Measurements from ENCODE around the gene BATF3.
"Not testable (repeated sequence)": the region's sequence is repeated elsewhere in the genome, so short reads cannot be mapped to it uniquely, and the experiment has no call there.

The BATF3 gene

DNA sequence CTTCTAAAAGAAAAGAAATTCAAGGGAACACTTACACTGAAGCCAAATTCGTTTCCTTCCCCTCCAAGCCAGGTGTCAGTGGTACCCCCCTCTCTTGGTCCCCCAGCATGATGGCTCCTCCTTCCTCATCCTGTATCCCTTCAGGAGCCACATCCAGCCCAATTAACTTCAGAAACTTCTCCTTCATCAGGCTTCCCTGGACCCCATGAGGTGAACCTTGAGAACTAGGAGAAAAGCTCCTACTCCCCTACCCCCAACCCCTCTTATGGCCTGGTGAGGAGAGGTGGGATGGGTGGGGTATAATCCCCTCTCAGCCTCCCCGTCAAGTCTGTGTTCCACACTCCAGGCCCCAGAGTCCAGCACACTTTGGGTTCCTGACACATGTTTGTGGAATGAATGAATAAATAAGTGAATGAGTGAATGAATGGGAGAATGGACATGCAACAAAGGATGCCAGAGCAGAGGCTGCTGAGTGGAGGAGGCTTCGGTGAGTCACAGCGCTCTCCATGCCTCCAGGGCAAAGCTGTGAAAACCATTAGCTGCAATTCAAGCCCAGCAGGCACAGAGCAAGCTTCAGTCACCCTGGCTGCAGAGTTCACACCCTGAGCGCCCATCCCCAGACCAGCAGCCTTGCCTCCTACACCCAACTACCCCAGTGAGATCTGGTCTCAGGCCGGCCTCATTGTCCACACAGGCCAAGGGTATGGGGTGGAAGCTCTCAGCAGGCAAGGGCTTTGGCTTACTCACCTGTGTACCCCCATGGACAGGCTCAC is 43.8 kb downstream of the BATF3 start:
- DNase-seq: no peak

DNA sequence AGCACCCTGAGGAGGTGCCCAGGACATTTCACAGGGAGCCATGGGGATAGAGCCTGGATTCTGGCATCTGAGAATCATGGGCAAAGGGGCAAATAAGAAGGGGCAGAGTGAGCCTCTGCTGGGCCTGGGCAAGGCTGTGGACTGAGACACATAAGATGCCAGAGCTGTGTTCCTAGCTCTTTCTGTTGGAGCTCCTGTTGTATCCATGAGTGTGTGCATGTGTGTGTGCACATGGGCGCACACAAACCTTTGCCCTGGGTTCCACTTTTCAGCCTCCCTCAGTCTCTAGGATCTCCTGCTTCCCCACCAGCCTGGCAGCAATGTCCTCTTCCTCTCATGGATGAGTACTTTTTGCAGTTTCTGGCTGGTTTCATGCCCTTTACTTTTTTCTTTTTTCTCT is 47.0 kb downstream of the BATF3 start:
- DNase-seq: no peak

DNA sequence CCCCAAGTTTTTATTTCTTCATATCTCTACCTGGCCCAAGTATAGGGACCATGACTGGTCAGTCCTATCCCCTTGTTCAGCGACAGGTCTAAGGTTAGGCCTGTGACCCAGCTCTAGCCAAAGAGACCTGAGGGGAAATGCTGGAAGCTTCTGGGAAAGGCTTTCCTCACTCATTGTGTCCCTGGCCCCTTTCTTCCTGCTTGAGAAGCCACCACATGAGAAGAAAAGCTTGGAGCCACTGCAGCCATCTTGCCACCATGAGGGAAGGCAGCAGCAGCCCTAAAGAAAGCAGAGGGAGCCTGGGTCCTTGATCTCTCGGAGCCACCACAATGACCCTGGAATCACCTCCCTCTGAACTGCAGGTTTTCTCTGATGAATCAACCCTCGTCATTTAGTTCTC is 47.7 kb downstream of the BATF3 start:
- no peak for DNase-seq

DNA sequence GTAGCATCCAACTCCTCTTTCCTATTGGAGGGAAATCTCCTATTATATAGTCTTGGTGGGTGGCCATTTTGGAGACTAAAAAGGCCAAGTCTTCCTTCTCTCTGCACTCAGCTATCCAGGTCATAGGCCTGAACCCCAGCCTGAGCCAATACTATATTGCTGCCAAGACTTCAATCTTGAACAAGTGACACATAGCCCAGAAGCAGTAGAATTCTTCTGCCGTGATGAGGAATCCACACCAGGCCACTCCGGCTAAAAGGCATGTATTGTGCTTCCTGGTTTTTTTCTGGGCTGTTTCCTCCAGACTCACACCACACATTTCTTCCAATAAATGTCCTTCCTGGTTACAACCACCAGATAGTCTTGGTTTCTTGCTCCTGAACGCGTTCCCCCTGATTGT is 48.1 kb downstream of the BATF3 start:
- no peak for DNase-seq

DNA sequence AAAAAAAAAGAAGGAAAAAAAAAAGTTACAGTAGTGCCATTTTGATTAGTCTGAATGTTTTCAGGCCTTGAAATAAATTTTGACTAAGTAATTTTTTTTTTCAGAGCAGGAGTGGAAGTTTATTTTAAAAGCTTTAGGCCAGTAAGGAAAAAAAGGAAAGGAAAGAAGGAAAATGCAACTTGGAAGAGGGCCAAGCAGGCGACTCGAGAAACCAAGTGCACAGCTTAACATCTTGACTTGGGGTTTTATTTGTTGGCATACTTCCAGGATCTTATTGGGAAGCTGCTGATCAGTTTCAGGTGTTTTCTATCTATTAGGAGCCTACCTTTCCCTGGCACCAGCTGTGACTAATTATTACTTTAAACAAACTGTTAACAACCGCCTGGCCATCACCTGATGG is 49.4 kb downstream of the BATF3 start:
- no peak for DNase-seq

DNA sequence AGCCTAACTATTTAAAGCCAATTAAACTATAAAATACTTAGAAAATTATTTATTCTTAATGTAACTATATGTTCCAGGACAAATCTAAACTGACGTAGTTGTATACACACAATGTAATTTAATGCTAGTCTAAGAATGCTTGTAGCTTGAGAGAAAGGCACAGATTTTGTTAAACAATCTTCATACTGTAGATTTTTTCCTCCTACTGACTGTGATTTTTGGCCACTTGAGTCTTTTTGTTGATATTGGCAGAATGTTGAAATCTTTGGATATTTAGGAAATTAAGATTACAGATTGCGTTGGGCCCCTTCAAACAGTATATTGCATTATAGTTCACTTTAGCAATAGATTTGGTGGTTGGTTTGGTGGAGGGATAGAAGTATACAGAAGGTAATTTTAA is 50.6 kb downstream of the BATF3 start:
- no peak for DNase-seq

DNA sequence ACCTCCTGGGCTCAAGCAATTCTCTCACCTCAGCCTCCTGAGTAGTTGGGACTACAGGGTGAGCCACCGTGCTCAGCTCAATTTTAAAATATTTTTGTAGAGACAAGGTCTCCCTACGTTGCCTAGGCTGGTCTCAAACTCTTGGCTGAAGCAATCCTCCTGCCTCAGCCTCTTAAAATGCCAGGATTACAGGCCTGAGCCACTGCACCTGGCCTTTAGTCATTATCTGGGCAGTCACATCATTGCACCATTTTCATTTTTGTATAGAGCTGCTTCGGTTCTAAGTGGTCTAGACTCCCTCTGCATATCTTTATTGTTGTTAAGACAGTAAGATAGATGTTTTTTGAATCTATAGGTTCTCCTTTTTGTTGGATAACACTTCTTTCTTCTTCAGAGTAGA is 51.2 kb downstream of the BATF3 start:
- no peak for DNase-seq

DNA sequence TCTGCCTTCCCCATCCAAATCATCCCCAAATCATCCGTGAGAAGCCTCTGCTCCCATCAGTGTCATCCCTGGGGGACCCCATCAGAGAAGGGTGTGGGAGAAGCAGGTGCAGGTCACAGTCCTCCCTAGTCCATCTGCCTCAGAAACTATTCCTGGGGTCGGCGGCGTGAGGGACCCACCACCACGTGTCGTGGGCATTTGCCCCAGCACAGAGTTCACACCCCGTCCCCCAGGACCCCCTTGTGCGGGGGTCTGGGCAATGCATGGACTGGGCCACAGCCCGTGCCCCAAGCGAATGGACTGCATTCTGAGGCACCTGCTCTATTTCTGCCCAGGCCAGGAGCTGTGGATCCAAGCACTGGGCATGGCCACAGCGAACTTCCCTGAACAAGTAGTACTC is 52.6 kb downstream of the BATF3 start:
- no peak for DNase-seq

DNA sequence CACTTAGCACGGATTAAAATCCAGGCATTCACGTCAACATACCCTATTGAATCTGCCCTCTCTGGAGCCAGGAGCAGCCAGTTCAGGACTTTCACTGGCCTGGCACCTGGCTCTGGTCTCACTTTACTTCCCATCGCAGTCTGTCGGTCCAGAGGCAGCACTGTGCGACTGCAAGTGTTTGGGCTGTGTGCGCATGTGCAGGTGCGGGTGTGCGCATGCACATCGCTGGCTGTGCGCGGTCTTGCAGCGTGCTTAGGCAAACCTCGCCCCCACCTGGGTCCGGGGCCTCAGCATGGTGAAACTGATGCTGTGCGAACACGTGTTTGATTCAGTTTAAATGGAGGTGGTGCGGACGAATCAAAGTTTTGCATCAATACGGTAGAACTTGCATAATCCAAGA is 53.1 kb downstream of the BATF3 start:
- DNase-seq: no peak

DNA sequence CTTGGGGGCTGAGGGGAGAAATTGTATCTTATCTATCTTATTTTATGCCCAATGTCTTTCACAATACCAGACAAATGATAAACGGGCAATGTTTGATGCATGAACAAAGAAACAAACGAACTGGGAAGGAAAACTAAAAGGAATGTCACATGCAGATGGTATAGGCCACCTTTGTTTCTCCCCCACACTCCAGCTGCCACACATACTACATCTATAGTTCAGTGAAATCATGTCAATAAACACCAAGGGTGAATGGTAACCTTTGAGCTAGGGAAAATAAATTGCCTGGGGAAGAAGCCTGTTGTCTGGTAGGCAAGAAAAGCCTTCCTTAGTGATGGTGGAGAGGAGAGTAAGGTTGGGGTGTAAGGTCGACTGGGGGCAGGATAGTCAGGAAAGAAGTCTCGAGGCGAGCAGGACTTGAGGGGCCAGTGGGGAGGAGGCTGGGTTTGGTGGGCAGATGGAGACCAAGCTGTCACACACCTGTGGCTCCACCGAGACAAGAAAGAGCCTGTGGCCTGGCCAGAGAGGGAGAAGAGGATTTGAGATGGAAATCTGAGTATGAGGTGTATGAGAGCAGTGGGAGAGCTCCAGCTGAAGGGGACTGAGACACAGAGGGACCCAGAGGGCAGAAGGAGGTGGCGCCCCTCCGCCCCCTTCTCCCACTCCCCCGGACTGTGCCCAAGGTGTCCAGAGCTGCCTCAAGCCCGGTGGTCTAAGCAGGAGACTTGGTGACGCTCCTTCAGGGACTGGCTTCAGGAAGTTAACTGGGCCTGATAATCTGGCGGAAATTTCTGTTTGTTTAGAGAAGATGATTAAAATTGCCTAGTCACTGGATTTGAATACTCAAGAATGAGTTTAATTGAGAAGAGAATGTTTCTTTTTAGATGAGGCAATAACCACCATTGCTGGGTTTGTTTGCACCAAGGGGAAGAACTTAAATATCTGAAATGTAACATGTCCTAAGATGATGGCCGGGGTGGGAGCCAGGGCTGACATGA is 53.8 kb downstream of the BATF3 start:
- no peak for DNase-seq

DNA sequence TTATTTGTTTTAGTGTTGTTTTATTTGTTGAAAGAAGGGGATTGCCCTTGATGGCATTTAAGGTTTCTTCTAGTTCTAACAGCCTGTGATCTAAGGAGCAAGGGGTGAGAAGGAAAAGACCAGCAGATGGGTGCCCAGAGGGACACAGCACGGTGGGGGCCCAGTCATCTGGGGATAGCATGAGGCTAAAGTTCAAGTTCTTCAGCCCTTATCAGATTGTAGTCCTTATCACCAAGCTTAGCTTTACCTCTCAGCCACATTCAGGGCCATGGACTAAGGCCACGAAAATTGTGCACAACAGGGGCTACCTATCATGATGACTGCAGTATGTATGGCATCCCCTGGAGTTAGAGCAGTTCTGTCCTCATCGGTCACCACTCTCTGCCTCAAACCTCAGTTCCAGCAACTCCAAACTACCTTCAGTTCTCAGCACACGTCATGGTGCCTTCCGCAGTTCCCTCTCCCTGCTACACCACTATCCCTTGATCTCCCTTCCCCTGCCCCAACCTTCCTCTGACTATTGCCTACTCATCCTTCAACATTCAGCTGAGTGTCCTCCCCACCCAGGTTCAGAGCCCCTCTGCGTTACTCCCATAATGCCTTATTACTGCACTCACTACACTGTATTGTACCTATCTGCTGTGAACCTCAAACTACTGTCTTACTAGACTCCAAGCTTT is 54.6 kb downstream of the BATF3 start:
- no peak for DNase-seq

DNA sequence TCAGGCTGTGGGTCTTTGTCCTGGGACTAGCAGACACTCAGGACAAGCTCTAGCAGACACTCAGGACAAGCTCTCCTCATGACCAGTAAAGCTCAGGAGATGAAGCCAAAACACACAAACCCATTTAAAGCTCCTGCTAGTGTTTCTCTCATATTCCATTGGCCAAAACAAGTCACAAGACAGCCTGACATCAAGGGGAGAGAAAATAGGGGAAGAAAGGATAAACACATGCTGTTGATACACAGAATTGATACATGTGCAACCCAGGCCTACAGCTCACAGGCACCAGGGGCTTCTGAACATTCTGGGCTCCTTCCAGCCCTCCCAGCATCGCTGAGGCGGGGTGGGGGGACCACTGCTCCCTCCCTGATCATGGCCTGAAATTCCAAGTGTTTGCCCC is 55.8 kb downstream of the BATF3 start:
- no peak for DNase-seq

DNA sequence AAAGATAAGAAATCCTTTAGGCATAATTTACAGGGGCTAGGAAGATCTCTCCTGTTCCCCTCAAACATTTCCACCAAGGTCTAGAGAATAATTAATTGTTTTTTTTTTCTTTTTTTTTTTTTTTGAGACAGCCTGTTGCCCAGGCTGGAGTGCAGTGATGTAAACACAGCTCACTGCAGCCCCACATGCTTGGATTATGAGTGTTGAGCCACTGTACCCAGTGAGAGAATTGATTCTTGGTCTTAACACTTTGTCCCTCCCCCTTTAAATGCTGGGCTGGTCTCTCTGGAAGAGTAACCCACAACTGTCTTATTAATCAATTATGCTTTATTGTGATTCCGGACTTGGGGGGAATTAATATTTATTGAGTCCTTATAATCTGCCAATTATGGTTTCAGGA is 57.7 kb downstream of the BATF3 start:
- no peak for DNase-seq

DNA sequence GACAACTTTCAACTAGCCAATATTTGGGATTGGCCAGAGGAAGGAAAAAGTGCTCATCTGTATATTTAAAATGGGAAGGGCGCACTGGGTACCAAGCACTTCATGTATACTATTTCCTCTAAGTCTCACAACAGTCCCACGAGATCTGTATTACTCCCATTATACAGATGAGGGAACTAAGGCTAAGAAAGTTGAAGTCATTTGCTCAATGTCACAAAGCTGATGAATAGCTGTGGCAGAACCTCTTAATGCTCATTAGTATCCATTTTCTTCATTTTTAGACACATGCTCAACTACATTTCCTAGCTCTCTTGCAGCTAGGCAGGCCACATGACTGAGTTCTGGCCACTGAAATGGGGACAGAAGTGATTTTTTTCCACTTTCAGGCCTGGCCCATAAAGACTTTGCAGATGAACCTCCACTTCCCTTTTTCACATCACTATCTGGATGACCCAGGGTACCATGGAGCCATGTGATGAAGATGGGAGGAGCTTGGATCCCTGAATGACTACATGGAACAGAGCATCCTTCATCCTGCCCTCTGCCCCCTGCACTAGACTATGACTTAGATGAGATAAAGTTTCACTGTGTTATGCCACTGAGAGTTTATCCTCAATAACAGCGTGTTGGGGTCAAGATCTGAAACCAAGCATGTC is 59.3 kb downstream of the BATF3 start:
- no peak for DNase-seq

DNA sequence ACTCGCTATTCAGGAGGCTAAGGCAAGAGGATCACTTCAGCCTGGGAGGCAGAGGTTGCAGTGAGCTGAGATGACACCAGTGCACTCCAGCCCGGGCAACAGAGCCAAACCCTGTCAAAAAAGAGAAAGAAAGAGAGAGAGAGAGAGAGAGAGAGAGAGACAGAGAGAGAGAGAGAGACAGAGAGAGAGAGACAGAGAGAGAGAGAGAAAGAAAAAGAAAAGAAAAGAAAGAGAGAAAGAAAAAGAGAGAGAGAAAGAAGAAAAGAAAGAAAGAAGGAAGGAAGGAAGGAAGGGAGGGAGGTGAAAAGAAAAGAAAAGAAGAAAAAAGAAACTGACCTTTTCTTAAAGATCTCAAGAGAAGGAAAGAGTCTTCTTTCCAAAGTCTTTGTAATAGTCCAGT is 60.1 kb downstream of the BATF3 start:
- not testable (repeated sequence) for DNase-seq

DNA sequence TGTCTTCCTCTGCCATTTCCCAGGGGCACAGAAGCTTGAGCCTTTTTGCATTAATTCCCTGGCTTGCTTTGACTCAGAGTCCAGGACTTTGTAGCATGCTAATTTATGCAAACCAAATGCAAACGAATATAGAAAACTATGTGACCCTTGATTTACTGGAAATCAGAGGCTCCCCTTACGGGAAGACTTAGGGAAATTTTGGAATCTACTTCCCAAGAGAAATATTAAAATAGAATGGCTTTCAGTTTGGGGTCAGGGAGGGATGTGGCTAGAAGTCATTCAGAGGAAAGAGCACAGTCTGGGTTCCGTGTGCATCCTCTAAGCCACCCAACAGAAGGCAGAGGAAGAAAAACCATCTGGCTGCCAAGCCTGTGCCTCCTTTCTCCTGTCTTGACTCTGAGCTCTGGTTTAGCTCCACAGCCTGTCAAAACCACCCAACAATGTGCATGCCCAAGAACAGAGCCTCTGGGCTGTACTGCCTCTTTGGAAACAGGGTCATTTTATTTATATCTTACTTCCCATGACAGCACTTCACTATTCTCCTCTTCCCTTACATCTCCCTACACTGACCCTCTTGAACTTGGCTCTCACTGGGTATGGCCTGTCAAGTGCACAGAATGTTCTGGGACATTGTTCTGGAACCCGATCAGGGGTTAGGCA is 61.0 kb downstream of the BATF3 start:
- no peak for DNase-seq

DNA sequence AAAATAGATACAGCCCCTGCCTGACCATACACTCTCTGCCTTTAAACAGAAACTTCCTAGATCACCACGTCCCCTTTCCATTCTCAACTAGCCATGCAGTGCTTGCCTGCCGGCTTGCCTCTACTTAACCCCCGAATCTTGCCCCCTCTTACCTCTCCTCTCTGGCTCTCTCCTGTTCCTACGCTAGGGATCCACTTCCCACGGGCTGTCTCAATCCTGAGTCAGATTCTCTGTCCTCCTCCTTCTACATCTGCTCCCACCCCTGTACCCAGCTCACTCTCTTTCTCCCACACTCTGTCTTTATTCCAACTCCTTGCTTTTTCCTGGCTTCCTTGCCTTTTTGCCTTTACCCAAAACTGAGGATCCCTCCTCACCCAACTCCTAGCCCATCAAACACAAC is 61.7 kb downstream of the BATF3 start:
- DNase-seq: no peak
